ENCODE results near the gene UBAC1. TPM values are rescaled to one million over a fixed set of nuclear protein-coding genes. Genes with fewer than 3 reads are reported as not detected.

UBAC1 gene
- total and polyA plus RNA-seq, 11 donors = 71.1 to 140 (median 100) TPM

GRCh38 chr9:135937521-135938489, 23.4 kb downstream of the UBAC1 start:
- Histone ChIP-seq H3K9me3 (peaks cover 0 to 12% (median 0%) of the 10 kb centered on the region in 12 donors), H3K36me3 (peaks cover 4 to 94% (median 92%) of the 10 kb centered on the region in 9 donors), H3K27ac (no peak overlapping the region), H3K27me3 (no peaks in the 10 kb centered on the region), H3K4me3 (no peak overlapping the region), H3K4me1 (peaks cover 0 to 20% (median 11%) of the 10 kb centered on the region in 12 donors)
- 96 to 97% (median 97%) methylated on average over 44 of the region's 44 CpGs for WGBS, 4 donors
- DNase-seq (no peak), ATAC-seq (no peak)
- intact Hi-C loops (cut with DNase I) = no loop called here
- no peak for TF ChIP-seq POLR2A (IDR thresholded peaks at IDR 0.05)
- TF ChIP-seq CTCF (IDR thresholded peaks at IDR 0.05) = no peak

GRCh38 chr9:135933114-135933513, 28.1 kb downstream of the UBAC1 start:
- TF ChIP-seq CTCF (IDR thresholded peaks at IDR 0.05) (no peak), POLR2A (IDR thresholded peaks at IDR 0.05) (no peak)
- Histone ChIP-seq H3K9me3 (peaks cover 0 to 12% (median 0%) of the 10 kb centered on the region in 12 donors), H3K27me3 (no peaks in the 10 kb centered on the region), H3K4me1 (peaks cover 0 to 19% (median 0%) of the 10 kb centered on the region in 12 donors), H3K4me3 (no peak overlapping the region), H3K36me3 (peaks cover 0 to 90% (median 77%) of the 10 kb centered on the region in 9 donors), H3K27ac (no peak overlapping the region)
- 92 to 95% (median 94%) methylated on average over 13 of the region's 13 CpGs for WGBS, 4 donors
- ATAC-seq = no peak
- intact Hi-C loops (cut with DNase I) = no loop called here
- no peak for DNase-seq

GRCh38 chr9:135932656-135933055, 28.5 kb downstream of the UBAC1 start:
- Histone ChIP-seq H3K4me3 (no peak overlapping the region), H3K27ac (no peak overlapping the region), H3K4me1 (peaks cover 0 to 19% (median 0%) of the 10 kb centered on the region in 12 donors), H3K27me3 (no peaks in the 10 kb centered on the region), H3K36me3 (peaks cover 0 to 86% (median 72%) of the 10 kb centered on the region in 9 donors), H3K9me3 (peaks cover 0 to 12% (median 0%) of the 10 kb centered on the region in 12 donors)
- WGBS, 4 donors = 94 to 95% (median 94%) methylated on average over 18 of the region's 18 CpGs
- no peak for ATAC-seq
- TF ChIP-seq CTCF (IDR thresholded peaks at IDR 0.05) (no peak), POLR2A (IDR thresholded peaks at IDR 0.05) (no peak)
- no peak for DNase-seq
- intact Hi-C loops (cut with DNase I) = no loop called here

- no peak for ATAC-seq
- H3K4me1 ChIP-seq = peaks cover 0 to 29% (median 2%) of the 10 kb centered on the region in 12 donors
- H3K9me3 ChIP-seq = peaks cover 0 to 5% (median 0%) of the 10 kb centered on the region in 12 donors
- no peaks in the 10 kb centered on the region for H3K27me3 ChIP-seq
- WGBS, 4 donors = 86 to 90% (median 90%) methylated on average over 25 to 31 of the region's 31 CpGs
- no peak for DNase-seq
- H3K36me3 ChIP-seq = peaks cover 0 to 73% (median 63%) of the 10 kb centered on the region in 9 donors
- TF ChIP-seq CTCF (IDR thresholded peaks at IDR 0.05) (no peak), POLR2A (IDR thresholded peaks at IDR 0.05) (no peak)
- no peak overlapping the region for H3K4me3 ChIP-seq
- intact Hi-C loops (cut with DNase I) = no loop called here
- H3K27ac ChIP-seq = no peak overlapping the region
Observed at GRCh38 chr9:135931349-135931820, 29.8 kb downstream of the UBAC1 start.
